ENCODE data around the gene MANBA.

The MANBA gene

GRCh38 chr4:102678107-102678506, 82.7 kb downstream of the MANBA start:
- no peak overlapping the region for H3K4me3 ChIP-seq (ENCODE audit: low read depth, low read length)
- no peak for TF ChIP-seq CTCF (IDR thresholded peaks at IDR 0.05; ENCODE audit: low read depth, low read length, missing control alignments)
- no peak for DNase-seq (ENCODE audit: low read depth)
- in situ Hi-C loops (cut with HindIII; ENCODE audit: low sequenced_read_pairs), result no loop called here

- TF ChIP-seq CTCF (IDR thresholded peaks at IDR 0.05; ENCODE audit: low read depth, low read length, missing control alignments), result no peak
- in situ Hi-C loops (cut with HindIII; ENCODE audit: low sequenced_read_pairs), result no loop called here
- no peak overlapping the region for H3K4me3 ChIP-seq (ENCODE audit: low read depth, low read length)
- no peak for DNase-seq (ENCODE audit: low read depth)
Measured at GRCh38 chr4:102675141-102675540, 85.6 kb downstream of the MANBA start.

- in situ Hi-C loops (cut with HindIII; ENCODE audit: low sequenced_read_pairs), result no loop called here
- no peak for DNase-seq (ENCODE audit: low read depth)
- no peak for TF ChIP-seq CTCF (IDR thresholded peaks at IDR 0.05; ENCODE audit: low read depth, low read length, missing control alignments)
- no peak overlapping the region for H3K4me3 ChIP-seq (ENCODE audit: low read depth, low read length)
Measured at GRCh38 chr4:102667001-102667400, 93.8 kb downstream of the MANBA start.

GRCh38 chr4:102665527-102665926, 95.2 kb downstream of the MANBA start:
- no peak for DNase-seq (ENCODE audit: low read depth)
- H3K4me3 ChIP-seq (ENCODE audit: low read depth, low read length), result no peak overlapping the region
- no peak for TF ChIP-seq CTCF (IDR thresholded peaks at IDR 0.05; ENCODE audit: low read depth, low read length, missing control alignments)
- in situ Hi-C loops (cut with HindIII; ENCODE audit: low sequenced_read_pairs), result no loop called here

GRCh38 chr4:102663073-102663472, 97.7 kb downstream of the MANBA start:
- no peak for DNase-seq (ENCODE audit: low read depth)
- in situ Hi-C loops (cut with HindIII; ENCODE audit: low sequenced_read_pairs), result no loop called here
- no peak overlapping the region for H3K4me3 ChIP-seq (ENCODE audit: low read depth, low read length)
- no peak for TF ChIP-seq CTCF (IDR thresholded peaks at IDR 0.05; ENCODE audit: low read depth, low read length, missing control alignments)

GRCh38 chr4:102657206-102657605, 103.6 kb downstream of the MANBA start:
- no peak for DNase-seq (ENCODE audit: low read depth)
- H3K4me3 ChIP-seq (ENCODE audit: low read depth, low read length), result no peak overlapping the region
- in situ Hi-C loops (cut with HindIII; ENCODE audit: low sequenced_read_pairs), result no loop called here
- no peak for TF ChIP-seq CTCF (IDR thresholded peaks at IDR 0.05; ENCODE audit: low read depth, low read length, missing control alignments)

GRCh38 chr4:102647117-102647516, 113.7 kb downstream of the MANBA start:
- in situ Hi-C loops (cut with HindIII; ENCODE audit: low sequenced_read_pairs), result no loop called here
- DNase-seq (ENCODE audit: low read depth), result no peak
- no peak for TF ChIP-seq CTCF (IDR thresholded peaks at IDR 0.05; ENCODE audit: low read depth, low read length, missing control alignments)
- no peak overlapping the region for H3K4me3 ChIP-seq (ENCODE audit: low read depth, low read length)
